ENCODE results near the gene ATP2B1. TPM values are rescaled to one million over a fixed set of nuclear protein-coding genes. Genes with fewer than 3 reads are reported as not detected.

Gene ATP2B1
- total and polyA plus RNA-seq, 4 donors, result 8.5 to 120 (median 24.5) TPM

DNA sequence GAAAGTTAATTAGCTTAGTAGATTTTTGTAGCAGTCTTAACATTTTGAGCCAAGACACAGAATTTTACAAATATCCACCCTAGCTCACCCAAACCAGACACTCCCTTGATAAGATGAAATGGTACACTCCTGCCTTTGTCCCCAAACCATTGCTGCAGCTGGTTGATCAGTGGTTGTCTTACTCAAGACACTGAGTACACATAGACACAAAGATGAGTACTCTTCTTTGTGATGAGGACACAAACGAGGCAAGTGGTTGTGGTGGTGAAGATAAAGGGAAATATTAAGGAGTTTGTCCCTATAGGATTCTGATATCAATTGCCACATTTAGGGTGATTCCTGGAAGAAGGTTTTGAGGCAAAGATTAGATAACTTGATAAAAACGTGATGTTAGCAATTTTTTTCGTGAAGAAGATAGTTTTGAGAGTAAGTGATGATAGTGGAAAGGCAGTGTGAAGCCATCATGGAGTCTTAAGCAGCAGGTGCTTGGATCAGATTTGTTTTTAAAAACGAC lies 21.4 kb upstream of the ATP2B1 start:
- TF ChIP-seq, protein P1, sequence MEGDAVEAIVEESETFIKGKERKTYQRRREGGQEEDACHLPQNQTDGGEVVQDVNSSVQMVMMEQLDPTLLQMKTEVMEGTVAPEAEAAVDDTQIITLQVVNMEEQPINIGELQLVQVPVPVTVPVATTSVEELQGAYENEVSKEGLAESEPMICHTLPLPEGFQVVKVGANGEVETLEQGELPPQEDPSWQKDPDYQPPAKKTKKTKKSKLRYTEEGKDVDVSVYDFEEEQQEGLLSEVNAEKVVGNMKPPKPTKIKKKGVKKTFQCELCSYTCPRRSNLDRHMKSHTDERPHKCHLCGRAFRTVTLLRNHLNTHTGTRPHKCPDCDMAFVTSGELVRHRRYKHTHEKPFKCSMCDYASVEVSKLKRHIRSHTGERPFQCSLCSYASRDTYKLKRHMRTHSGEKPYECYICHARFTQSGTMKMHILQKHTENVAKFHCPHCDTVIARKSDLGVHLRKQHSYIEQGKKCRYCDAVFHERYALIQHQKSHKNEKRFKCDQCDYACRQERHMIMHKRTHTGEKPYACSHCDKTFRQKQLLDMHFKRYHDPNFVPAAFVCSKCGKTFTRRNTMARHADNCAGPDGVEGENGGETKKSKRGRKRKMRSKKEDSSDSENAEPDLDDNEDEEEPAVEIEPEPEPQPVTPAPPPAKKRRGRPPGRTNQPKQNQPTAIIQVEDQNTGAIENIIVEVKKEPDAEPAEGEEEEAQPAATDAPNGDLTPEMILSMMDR (IDR thresholded peaks at IDR 0.05; ENCODE audit: control extremely low read depth, extremely low read depth), result no peak
- no peak overlapping the region for H3K9ac ChIP-seq (ENCODE audit: insufficient read depth in 1 of 2, low read length in 2 of 2)
- H3K4me1 ChIP-seq (ENCODE audit: control insufficient read depth in 5 of 5, insufficient read depth in 5 of 5, low read length in 5 of 5), result no peaks in the 10 kb centered on the region
- H3K27ac ChIP-seq (ENCODE audit: low read depth in 1 of 2, low read length in 1 of 2), result no peak overlapping the region
- H3K9me3 ChIP-seq (ENCODE audit: control insufficient read depth in 4 of 4, insufficient read depth in 3 of 4, low read length in 3 of 4), result peaks cover 0 to 4% (median 0%) of the 10 kb centered on the region in 4 donors
- H3K36me3 ChIP-seq (ENCODE audit: control insufficient read depth in 4 of 4, insufficient read depth in 4 of 4, low read length in 4 of 4), result no peaks in the 10 kb centered on the region
- DNase-seq (no peak), ATAC-seq (ENCODE audit: insufficient read depth, low FRiP score) (no peak)
- H3K4me3 ChIP-seq, result no peak overlapping the region
- H3K27me3 ChIP-seq (ENCODE audit: control insufficient read depth in 3 of 3, insufficient read depth in 3 of 3, low read length in 2 of 3), result no peaks in the 10 kb centered on the region
- 76 to 83% methylated on average over 4 of the region's 4 CpGs for WGBS, 2 donors

DNA sequence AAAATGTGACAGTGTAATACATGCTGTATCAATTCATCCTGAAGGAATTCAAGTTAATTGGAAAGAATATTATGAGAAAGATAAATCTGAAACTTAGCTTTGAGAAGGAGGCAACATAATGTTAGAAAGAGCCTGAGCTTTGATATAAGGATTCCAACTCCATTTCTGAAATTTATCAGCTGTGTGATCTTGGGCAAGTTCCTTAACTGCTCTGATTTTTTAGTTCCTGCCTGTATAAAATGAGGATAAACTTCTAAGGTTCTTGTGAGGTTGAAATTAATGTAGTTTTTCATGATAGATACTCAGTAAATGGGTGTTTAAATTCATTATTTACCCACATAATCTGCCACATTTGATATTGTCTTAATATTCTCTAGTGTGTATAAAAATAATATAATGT lies 14.6 kb upstream of the ATP2B1 start:
- Histone ChIP-seq H3K27ac (ENCODE audit: low read depth in 1 of 2, low read length in 1 of 2) (no peak overlapping the region), H3K9ac (ENCODE audit: insufficient read depth in 1 of 2, low read length in 2 of 2) (no peak overlapping the region), H3K4me1 (ENCODE audit: control insufficient read depth in 5 of 5, insufficient read depth in 5 of 5, low read length in 5 of 5) (no peaks in the 10 kb centered on the region), H3K36me3 (ENCODE audit: control insufficient read depth in 4 of 4, insufficient read depth in 4 of 4, low read length in 4 of 4) (no peaks in the 10 kb centered on the region), H3K27me3 (ENCODE audit: control insufficient read depth in 3 of 3, insufficient read depth in 3 of 3, low read length in 2 of 3) (no peaks in the 10 kb centered on the region), H3K9me3 (ENCODE audit: control insufficient read depth in 4 of 4, insufficient read depth in 3 of 4, low read length in 3 of 4) (no peaks in the 10 kb centered on the region), H3K4me3 (no peak overlapping the region)
- TF ChIP-seq, protein P1 (IDR thresholded peaks at IDR 0.05; ENCODE audit: control extremely low read depth, extremely low read depth), result no peak
- DNase-seq (no peak), ATAC-seq (ENCODE audit: insufficient read depth, low FRiP score) (no peak)

DNA sequence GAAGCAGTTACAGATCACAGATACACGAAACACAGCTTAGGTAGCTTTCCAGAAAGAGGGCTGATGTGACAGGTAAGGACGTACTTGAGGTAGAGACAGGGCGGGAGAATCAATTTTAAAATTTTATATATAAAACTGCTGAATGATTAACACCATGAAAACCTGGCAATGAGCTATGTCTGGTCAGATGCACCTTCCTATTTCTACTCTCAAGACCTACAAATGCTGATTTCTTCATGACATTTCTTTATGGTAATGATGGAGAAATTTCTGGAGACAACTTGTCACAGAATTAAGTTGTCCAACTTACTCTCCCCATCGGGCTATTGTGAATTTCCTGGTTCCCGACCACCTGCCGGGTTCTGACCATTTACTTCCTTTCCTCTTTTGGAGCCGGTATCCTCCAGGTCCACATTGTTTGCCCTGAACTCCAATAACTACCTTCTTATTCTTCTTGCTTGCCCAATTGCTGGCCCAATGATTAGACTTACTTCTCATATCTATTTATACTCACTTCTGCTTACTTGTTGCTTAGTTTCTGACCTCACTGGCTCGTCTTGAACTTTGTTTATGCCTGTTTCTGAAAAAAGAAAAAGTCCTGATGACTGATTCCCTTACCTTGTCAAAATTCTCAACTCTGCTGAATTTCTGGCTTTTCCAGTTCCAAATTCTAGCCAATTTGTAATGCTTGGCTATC lies 12.8 kb upstream of the ATP2B1 start:
- TF ChIP-seq, protein P1 (IDR thresholded peaks at IDR 0.05; ENCODE audit: control extremely low read depth, extremely low read depth), result no peak
- H3K4me3 ChIP-seq, result no peak overlapping the region
- DNase-seq, result no peak
- H3K9ac ChIP-seq (ENCODE audit: insufficient read depth in 1 of 2, low read length in 2 of 2), result no peak overlapping the region
- H3K9me3 ChIP-seq (ENCODE audit: control insufficient read depth in 4 of 4, insufficient read depth in 3 of 4, low read length in 3 of 4), result no peaks in the 10 kb centered on the region
- no peaks in the 10 kb centered on the region for H3K36me3 ChIP-seq (ENCODE audit: control insufficient read depth in 4 of 4, insufficient read depth in 4 of 4, low read length in 4 of 4)
- WGBS, 2 donors, result 58 to 69% methylated on average over 8 of the region's 8 CpGs
- no peak for ATAC-seq (ENCODE audit: insufficient read depth, low FRiP score)
- H3K27me3 ChIP-seq (ENCODE audit: control insufficient read depth in 3 of 3, insufficient read depth in 3 of 3, low read length in 2 of 3), result no peaks in the 10 kb centered on the region
- H3K27ac ChIP-seq (ENCODE audit: low read depth in 1 of 2, low read length in 1 of 2), result no peak overlapping the region
- no peaks in the 10 kb centered on the region for H3K4me1 ChIP-seq (ENCODE audit: control insufficient read depth in 5 of 5, insufficient read depth in 5 of 5, low read length in 5 of 5)

Data from lung (tissue), 12 donors.